SK-N-SH (cell line): Measurements from ENCODE around the gene FBXW5. TPM values are rescaled to one million over a fixed set of nuclear protein-coding genes. Genes with fewer than 3 reads are reported as not detected.

Experiments used
- CTCF ChIA-PET: fragments of 300-600, 350-600 bp; formaldehyde crosslinking; extraction: SDS; loops from one replicate; lab custom pipeline; 2021; lab: Yijun Ruan, JAX
- POLR2A ChIA-PET: fragments of 350-600 bp; sonication (Branson Sonifier 250); formaldehyde crosslinking; extraction: SDS; loops from one replicate; lab custom pipeline; 2020; ENCODE audit warnings: antibody characterized with exemption, inconsistent platforms; lab: Yijun Ruan, JAX
- DNase-seq: peaks from one replicate; pipeline ENCODE4 v3.0.0; 2012
- H2AFZ ChIP-seq: fragments of 200-600 bp; sonication (generic); 2 replicates; pipeline ENCODE4 v1.8.1; 2016; ENCODE audit warnings: antibody characterized with exemption, mild to moderate bottlenecking, low read depth
- H3F3A ChIP-seq: fragments of 200-600 bp; sonication (generic); replicated peaks from 2 replicates; pipeline ENCODE3; 2016; ENCODE audit warnings: antibody characterized with exemption, mild to moderate bottlenecking; ENCODE audit not compliant: insufficient read depth
- H3K27ac ChIP-seq, 2 experiments: fragments of 200-500 bp in 1 of 2; fragments of 200-600 bp in 1 of 2; sonication (Bioruptor generic) in 1 of 2; sonication (generic), shearing (Covaris generic) in 1 of 2; 2 replicates each; pipeline versions ENCODE4 v1.5.1 to v1.6.1; 2014 to 2016; ENCODE audit warnings: low read depth in 2 of 2, inconsistent platforms in 1 of 2, low read length in 1 of 2, mild to moderate bottlenecking in 1 of 2, mixed read lengths in 1 of 2
- H3K27me3 ChIP-seq: fragments of 200-600 bp; sonication (generic), shearing (Covaris generic); 2 replicates; pipeline ENCODE4 v1.6.1; 2016; ENCODE audit warnings: mixed run types; ENCODE audit not compliant: insufficient read depth
- H3K36me3 ChIP-seq, 2 experiments: fragments of 200-500 bp in 1 of 2; fragments of 200-600 bp in 1 of 2; sonication (Bioruptor generic) in 1 of 2; sonication (generic) in 1 of 2; replicated peaks in 1 of 2; 2 replicates each; pipeline versions ENCODE3 to v1.5.1; 2014 to 2016; ENCODE audit warnings: low read length in 1 of 2, mild to moderate bottlenecking in 1 of 2; ENCODE audit not compliant: insufficient read depth in 2 of 2, control insufficient read depth in 1 of 2
- H3K4me1 ChIP-seq, 2 experiments: fragments of 200-500 bp in 1 of 2; fragments of 200-600 bp in 1 of 2; sonication (Bioruptor generic) in 1 of 2; sonication (generic), shearing (Covaris generic) in 1 of 2; 2 replicates each; pipeline versions ENCODE4 v1.5.1 to v1.6.1; 2014 to 2016; ENCODE audit warnings: low read depth in 1 of 2, low read length in 1 of 2, mixed run types in 1 of 2; ENCODE audit not compliant: insufficient read depth in 2 of 2, control insufficient read depth in 1 of 2
- H3K4me2 ChIP-seq: fragments of 200-600 bp; sonication (generic), shearing (Covaris generic); 2 replicates; pipeline ENCODE4 v1.6.1; 2017; ENCODE audit warnings: mixed run types
- H3K4me3 ChIP-seq, 2 experiments: fragments of 200-500 bp in 1 of 2; fragments of 200-600 bp in 1 of 2; sonication (Bioruptor generic) in 1 of 2; sonication (generic), shearing (Covaris generic) in 1 of 2; 2 replicates each; pipeline versions ENCODE4 v1.5.1 to v1.8.1; 2014 to 2016; ENCODE audit warnings: low read depth in 2 of 2, inconsistent platforms in 1 of 2, low read length in 1 of 2, mild to moderate bottlenecking in 1 of 2, mixed read lengths in 1 of 2, moderate library complexity in 1 of 2
- H3K79me2 ChIP-seq: fragments of 200-600 bp; sonication (generic); 2 replicates; pipeline ENCODE4 v1.8.1; 2017; ENCODE audit warnings: mild to moderate bottlenecking; ENCODE audit not compliant: insufficient read depth
- H3K9ac ChIP-seq: fragments of 200-600 bp; sonication (generic); 2 replicates; pipeline ENCODE4 v1.6.1; 2017; ENCODE audit warnings: mixed run types
- H3K9me2 ChIP-seq: fragments of 200-600 bp; sonication (generic); 2 replicates; pipeline ENCODE4 v1.6.1; 2017; ENCODE audit warnings: mixed run types
- H3K9me3 ChIP-seq: fragments of 200-600 bp; sonication (generic); 2 replicates; pipeline ENCODE4 v1.6.1; 2017; ENCODE audit warnings: mixed run types, mild to moderate bottlenecking, moderate library complexity
- H4K20me1 ChIP-seq: fragments of 200-600 bp; sonication (generic); 2 replicates; pipeline ENCODE4 v1.6.1; 2017; ENCODE audit warnings: mild to moderate bottlenecking, mixed run types; ENCODE audit not compliant: insufficient read depth
- CHD2 ChIP-seq: fragments of 150-350 bp; IDR thresholded peaks from 2 replicates; pipeline ENCODE4 v1.6.1; 2018; ENCODE audit warnings: low read length; ENCODE audit not compliant: partially characterized antibody
- CTCF ChIP-seq: fragments of 200-600 bp; sonication (generic); IDR thresholded peaks from 2 replicates; pipeline ENCODE4 v1.6.1; 2017; ENCODE audit warnings: antibody characterized with exemption, mild to moderate bottlenecking, moderate library complexity
- ELF1 ChIP-seq: IDR thresholded peaks from 2 replicates; pipeline ENCODE4 v1.4.0; 2012
- EZH2phosphoT487 ChIP-seq: fragments of 200-600 bp; sonication (generic); IDR thresholded peaks from 2 replicates; pipeline ENCODE4 v1.6.1; 2017; ENCODE audit warnings: low read depth, mixed run types, mild to moderate bottlenecking, antibody characterized with exemption, moderate library complexity, borderline replicate concordance
- FOSL2 ChIP-seq: IDR thresholded peaks from 2 replicates; pipeline ENCODE4 v1.4.0; 2012; ENCODE audit warnings: low read depth, mild to moderate bottlenecking, moderate library complexity, borderline replicate concordance
- FOXM1 ChIP-seq: IDR thresholded peaks from 2 replicates; pipeline ENCODE4 v1.4.0; 2012; ENCODE audit warnings: low read depth, mild to moderate bottlenecking
- JUND ChIP-seq: IDR thresholded peaks from 2 replicates; pipeline ENCODE4 v1.4.0; 2012
- MAX ChIP-seq: IDR thresholded peaks from 2 replicates; pipeline ENCODE4 v1.4.0; 2012; ENCODE audit warnings: low read depth
- NFIC ChIP-seq: IDR thresholded peaks from 2 replicates; pipeline ENCODE4 v1.4.0; 2012; ENCODE audit warnings: borderline replicate concordance
- PBX3 ChIP-seq: IDR thresholded peaks from 2 replicates; pipeline ENCODE4; 2012
- RAD21 ChIP-seq: IDR thresholded peaks from 2 replicates; pipeline ENCODE4 v1.6.1; 2012; ENCODE audit warnings: mild to moderate bottlenecking, low read length
- REST ChIP-seq: IDR thresholded peaks from 2 replicates; pipeline ENCODE4 v1.6.1; 2012; ENCODE audit warnings: mild to moderate bottlenecking, low read depth, low read length, moderate library complexity
- RFX5 ChIP-seq: IDR thresholded peaks from 2 replicates; pipeline ENCODE4 v1.6.1; 2012; ENCODE audit warnings: mild to moderate bottlenecking, improper control_type of control experiment, low read length
- RXRA ChIP-seq: IDR thresholded peaks from 2 replicates; pipeline ENCODE4 v1.4.0; 2012; ENCODE audit warnings: low read depth, mild to moderate bottlenecking, borderline replicate concordance
- SIN3A ChIP-seq: IDR thresholded peaks from 2 replicates; pipeline ENCODE4 v1.6.1; 2012; ENCODE audit warnings: low read depth, mild to moderate bottlenecking, low read length, moderate library complexity, borderline replicate concordance
- TCF12 ChIP-seq: IDR thresholded peaks from 2 replicates; pipeline ENCODE4 v1.4.0; 2012
- USF1 ChIP-seq: IDR thresholded peaks from 2 replicates; pipeline ENCODE4 v1.4.0; 2012; ENCODE audit warnings: low read depth, borderline replicate concordance
- YY1 ChIP-seq: IDR thresholded peaks from 2 replicates; pipeline ENCODE4 v1.4.0; 2012; ENCODE audit warnings: low read depth, mild to moderate bottlenecking
- WGBS: methylation state at CpG from one replicate; pipeline ENCODE4 v1.1.6; 2017; ENCODE audit warnings: low lambda C conversion rate; 5-methylcytosine and 5-hydroxymethylcytosine counted together
- polyA plus RNA-seq, 3 experiments: library from polyadenylated mRNA; depleted of rRNA; stranded (reverse); fragments of >200 nt; gene quantifications; 2 replicates each; pipeline ENCODE4 v1.2.3, GENCODE V29; 2012
- TF ChIP-seq, protein P1 (sequence below): IDR thresholded peaks from 2 replicates; pipeline ENCODE4 v1.4.0; 2012; ENCODE audit warnings: low read depth, borderline replicate concordance

FBXW5 gene
- polyA plus RNA-seq, 1 of the 3 experiments (the other 2 are of a cell fraction), result 78.9 TPM

GRCh38 chr9:136931611-136932130, 12.9 kb downstream of the FBXW5 start:
- no peak overlapping the region for H2AFZ ChIP-seq
- no peak overlapping the region for H3K4me3 ChIP-seq
- H3K9me2 ChIP-seq, result no peaks in the 10 kb centered on the region
- ChIA-PET CTCF (interaction anchor here (0.6 to 4.2 kb wide), 4 partner anchors 13 to 132 kb away, joined by 3 to 19 read pairs (median 4); partner anchors contain the start of genes C8G and FBXW5), POLR2A (no interaction called here)
- H3K79me2 ChIP-seq, result no peaks in the 10 kb centered on the region
- peaks cover 4% of the 10 kb centered on the region for H3F3A ChIP-seq
- no peak for DNase-seq
- no peak overlapping the region for H3K27ac ChIP-seq
- no peaks in the 10 kb centered on the region for H4K20me1 ChIP-seq
- no peaks in the 10 kb centered on the region for H3K27me3 ChIP-seq
- no peak overlapping the region for H3K4me2 ChIP-seq
- WGBS, result 100% methylated on average over 2 of the region's 2 CpGs
- H3K4me1 ChIP-seq, result no peaks in the 10 kb centered on the region; a peak in 1 of 4 replicates
- TF ChIP-seq CHD2, result no peak
- no peak for TF ChIP-seq NFIC
- no peak for TF ChIP-seq EZH2phosphoT487
- TF ChIP-seq JUND, result no peak
- TF ChIP-seq, protein P1, sequence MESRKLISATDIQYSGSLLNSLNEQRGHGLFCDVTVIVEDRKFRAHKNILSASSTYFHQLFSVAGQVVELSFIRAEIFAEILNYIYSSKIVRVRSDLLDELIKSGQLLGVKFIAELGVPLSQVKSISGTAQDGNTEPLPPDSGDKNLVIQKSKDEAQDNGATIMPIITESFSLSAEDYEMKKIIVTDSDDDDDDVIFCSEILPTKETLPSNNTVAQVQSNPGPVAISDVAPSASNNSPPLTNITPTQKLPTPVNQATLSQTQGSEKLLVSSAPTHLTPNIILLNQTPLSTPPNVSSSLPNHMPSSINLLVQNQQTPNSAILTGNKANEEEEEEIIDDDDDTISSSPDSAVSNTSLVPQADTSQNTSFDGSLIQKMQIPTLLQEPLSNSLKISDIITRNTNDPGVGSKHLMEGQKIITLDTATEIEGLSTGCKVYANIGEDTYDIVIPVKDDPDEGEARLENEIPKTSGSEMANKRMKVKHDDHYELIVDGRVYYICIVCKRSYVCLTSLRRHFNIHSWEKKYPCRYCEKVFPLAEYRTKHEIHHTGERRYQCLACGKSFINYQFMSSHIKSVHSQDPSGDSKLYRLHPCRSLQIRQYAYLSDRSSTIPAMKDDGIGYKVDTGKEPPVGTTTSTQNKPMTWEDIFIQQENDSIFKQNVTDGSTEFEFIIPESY, result no peak
- TF ChIP-seq RAD21, result no peak
- TF ChIP-seq ELF1, result no peak
- TF ChIP-seq CTCF, result no peak
- H3K9me3 ChIP-seq, result no peaks in the 10 kb centered on the region
- H3K9ac ChIP-seq, result no peak overlapping the region
- H3K36me3 ChIP-seq, result peaks cover 0 to 23% of the 10 kb centered on the region in 2 experiments

- POLR2A ChIA-PET, result no interaction called here
- 93% methylated on average over 4 of the region's 4 CpGs for WGBS
- TF ChIP-seq PBX3, result no peak
- no peak for TF ChIP-seq RFX5
- no peak for TF ChIP-seq USF1
- TF ChIP-seq FOSL2, result no peak
- TF ChIP-seq TCF12, result no peak
- no peak for TF ChIP-seq YY1
- TF ChIP-seq FOXM1, result no peak
- no peak for TF ChIP-seq JUND
- no peak for TF ChIP-seq MAX
- TF ChIP-seq REST, result no peak
- no peak for TF ChIP-seq RXRA
- TF ChIP-seq SIN3A, result no peak
- no peak for TF ChIP-seq ELF1
These were observed 14.5 kb downstream of the FBXW5 start for GRCh38 chr9:136930014-136930413.

More at GRCh38 chr9:136930014-136930413, 14.5 kb downstream of the FBXW5 start:
- Histone ChIP-seq H3K36me3 (peaks cover 5 to 23% of the 10 kb centered on the region in 2 experiments), H3K4me3 (no peak overlapping the region), H3K27me3 (no peaks in the 10 kb centered on the region), H4K20me1 (no peaks in the 10 kb centered on the region), H3K4me1 (no peaks in the 10 kb centered on the region; a peak in 1 of 4 replicates), H3K9ac (no peak overlapping the region), H3K9me2 (no peaks in the 10 kb centered on the region), H3K27ac (no peak overlapping the region), H3F3A (no peaks in the 10 kb centered on the region), H3K9me3 (no peaks in the 10 kb centered on the region), H3K79me2 (no peaks in the 10 kb centered on the region), H3K4me2 (no peak overlapping the region), H2AFZ (no peak overlapping the region)
- no peak for DNase-seq
- CTCF ChIA-PET, result interaction anchor here (0.8 to 4.2 kb wide), 2 partner anchors 15 to 137 kb away, joined by 3 to 19 read pairs; partner anchors contain the start of genes C8G and FBXW5
